Effector memory CD4-positive, alpha-beta T cell (primary cell): ENCODE measurements around the gene DDX27.

Source experiments
- DNase-seq, 3 donors: peaks; one replicate each; pipeline ENCODE4 v3.0.0-alpha.2; 2020
- H3K27ac ChIP-seq: 2 replicates; pipeline ENCODE4 v1.7.0; 2013; ENCODE audit warnings: mild to moderate bottlenecking, low read length, moderate library complexity; ENCODE audit not compliant: insufficient read depth, poor library complexity, severe bottlenecking
- H3K27me3 ChIP-seq: replicated peaks from 2 replicates; pipeline ENCODE4 v1.7.0; 2013; ENCODE audit warnings: mild to moderate bottlenecking, low read length; ENCODE audit not compliant: insufficient read depth, control insufficient read depth, poor library complexity, severe bottlenecking
- H3K36me3 ChIP-seq: 2 replicates; pipeline ENCODE4 v1.7.0; 2013; ENCODE audit warnings: mild to moderate bottlenecking, low read length, moderate library complexity; ENCODE audit not compliant: control insufficient read depth, insufficient read depth
- H3K4me1 ChIP-seq: 2 replicates; pipeline ENCODE4 v1.7.0; 2013; ENCODE audit warnings: low read length, mild to moderate bottlenecking; ENCODE audit not compliant: control insufficient read depth, insufficient read depth, poor library complexity, severe bottlenecking
- H3K4me3 ChIP-seq: 2 replicates; pipeline ENCODE4 v1.7.0; 2013; ENCODE audit warnings: low read length, low read depth, mild to moderate bottlenecking; ENCODE audit not compliant: insufficient read depth, poor library complexity, severe bottlenecking
- H3K9me3 ChIP-seq: 2 replicates; pipeline ENCODE4 v1.7.0; 2013; ENCODE audit warnings: mild to moderate bottlenecking, low read length, moderate library complexity; ENCODE audit not compliant: control insufficient read depth

Gene DDX27

DNA sequence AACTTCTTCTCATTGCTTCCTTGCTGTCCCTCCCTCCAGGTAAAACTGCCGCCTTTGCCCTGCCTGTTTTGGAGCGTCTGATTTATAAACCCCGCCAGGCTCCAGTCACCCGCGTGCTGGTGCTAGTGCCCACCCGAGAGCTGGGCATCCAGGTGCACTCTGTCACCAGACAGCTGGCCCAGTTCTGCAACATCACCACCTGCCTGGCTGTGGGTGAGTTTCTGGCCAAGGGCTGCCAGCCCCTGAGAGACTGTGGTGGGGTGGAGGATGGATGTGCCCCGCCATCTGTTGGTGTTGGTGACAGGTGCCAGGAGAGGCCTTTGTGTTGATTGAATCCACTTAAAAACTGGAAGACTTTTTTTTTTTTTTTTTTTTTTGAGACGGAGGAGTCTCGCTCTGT is 9.5 kb downstream of the DDX27 start:
- H3K9me3 ChIP-seq = no peaks in the 10 kb centered on the region
- peaks cover 74% of the 10 kb centered on the region for H3K36me3 ChIP-seq
- H3K4me3 ChIP-seq = no peak overlapping the region
- no peaks in the 10 kb centered on the region for H3K27me3 ChIP-seq
- H3K4me1 ChIP-seq = no peaks in the 10 kb centered on the region
- DNase-seq = no peak
- no peak overlapping the region for H3K27ac ChIP-seq

GRCh38 chr20:49229381-49229780 is 10.2 kb downstream of the DDX27 start:
- H3K36me3 ChIP-seq = peaks cover 73% of the 10 kb centered on the region
- no peaks in the 10 kb centered on the region for H3K27me3 ChIP-seq
- no peaks in the 10 kb centered on the region for H3K9me3 ChIP-seq
- H3K4me3 ChIP-seq = no peak overlapping the region
- no peak for DNase-seq
- H3K4me1 ChIP-seq = no peaks in the 10 kb centered on the region
- H3K27ac ChIP-seq = no peak overlapping the region

GRCh38 chr20:49230021-49230420 is 10.8 kb downstream of the DDX27 start:
- Histone ChIP-seq H3K4me3 (no peak overlapping the region), H3K27ac (no peak overlapping the region)

GRCh38 chr20:49230561-49231133 is 11.4 kb downstream of the DDX27 start:
- Histone ChIP-seq H3K27me3 (no peaks in the 10 kb centered on the region), H3K27ac (no peak overlapping the region)
- no peak for DNase-seq

More at GRCh38 chr20:49230021-49230420, 10.8 kb downstream of the DDX27 start:
- no peaks in the 10 kb centered on the region for H3K9me3 ChIP-seq
- no peak for DNase-seq
- no peaks in the 10 kb centered on the region for H3K4me1 ChIP-seq
- H3K27me3 ChIP-seq = no peaks in the 10 kb centered on the region
- peaks cover 73% of the 10 kb centered on the region for H3K36me3 ChIP-seq

DNA sequence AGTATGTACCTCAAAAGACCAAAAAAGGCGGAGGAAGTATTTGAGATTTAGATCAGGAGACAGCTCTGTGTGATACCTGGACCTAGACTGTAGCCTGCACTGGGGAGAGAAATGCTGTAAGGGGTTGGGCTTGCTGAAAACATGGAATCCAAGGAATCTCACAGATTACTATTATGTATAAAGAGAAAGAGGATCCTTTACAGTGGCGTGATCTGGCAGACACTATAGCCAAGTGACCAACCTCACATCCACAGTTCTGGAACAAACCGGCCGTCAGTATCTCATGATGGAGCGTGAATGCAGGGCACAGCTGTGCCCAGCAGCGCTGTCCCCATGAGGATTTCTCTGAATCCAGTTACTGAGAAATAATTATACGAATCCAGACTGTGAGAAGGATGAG is 12.3 kb downstream of the DDX27 start:
- Histone ChIP-seq H3K4me1 (no peaks in the 10 kb centered on the region), H3K4me3 (no peak overlapping the region), H3K27me3 (no peaks in the 10 kb centered on the region), H3K36me3 (peaks cover 76% of the 10 kb centered on the region), H3K9me3 (no peaks in the 10 kb centered on the region), H3K27ac (no peak overlapping the region)
- no peak for DNase-seq

More at GRCh38 chr20:49230561-49231133, 11.4 kb downstream of the DDX27 start:
- no peaks in the 10 kb centered on the region for H3K4me1 ChIP-seq
- H3K4me3 ChIP-seq = no peak overlapping the region
- peaks cover 77% of the 10 kb centered on the region for H3K36me3 ChIP-seq
- no peaks in the 10 kb centered on the region for H3K9me3 ChIP-seq

- no peaks in the 10 kb centered on the region for H3K4me1 ChIP-seq
- peaks cover 81% of the 10 kb centered on the region for H3K36me3 ChIP-seq
- H3K4me3 ChIP-seq = no peak overlapping the region
Measured at GRCh38 chr20:49233226-49233625, 14.0 kb downstream of the DDX27 start.

DNA sequence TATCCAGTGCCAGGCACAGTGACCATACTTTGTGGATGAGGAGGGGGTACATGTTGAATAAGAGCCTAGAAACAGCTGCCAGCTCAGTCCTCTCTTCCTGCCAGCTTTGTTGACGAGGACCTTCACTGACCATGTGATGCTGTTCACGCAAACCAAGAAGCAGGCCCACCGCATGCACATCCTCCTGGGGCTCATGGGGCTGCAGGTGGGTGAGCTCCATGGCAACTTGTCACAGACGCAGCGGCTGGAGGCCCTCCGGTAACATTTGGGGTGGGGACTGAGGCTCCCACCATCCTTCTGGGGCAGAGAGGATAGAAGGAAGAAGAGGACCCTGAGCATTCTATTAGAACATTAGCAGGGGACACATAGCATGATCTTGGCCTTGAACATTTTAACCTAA is 15.6 kb downstream of the DDX27 start:
- Histone ChIP-seq H3K27me3 (no peaks in the 10 kb centered on the region), H3K9me3 (no peaks in the 10 kb centered on the region), H3K4me3 (no peak overlapping the region), H3K4me1 (no peaks in the 10 kb centered on the region), H3K27ac (no peak overlapping the region), H3K36me3 (peaks cover 89% of the 10 kb centered on the region)
- no peak for DNase-seq

More at GRCh38 chr20:49233226-49233625, 14.0 kb downstream of the DDX27 start:
- H3K27me3 ChIP-seq = no peaks in the 10 kb centered on the region
- H3K9me3 ChIP-seq = no peaks in the 10 kb centered on the region
- no peak overlapping the region for H3K27ac ChIP-seq
- DNase-seq = no peak

GRCh38 chr20:49236301-49236700 is 17.1 kb downstream of the DDX27 start:
- no peak for DNase-seq
- peaks cover 85% of the 10 kb centered on the region for H3K36me3 ChIP-seq
- H3K27me3 ChIP-seq = no peaks in the 10 kb centered on the region
- no peaks in the 10 kb centered on the region for H3K4me1 ChIP-seq
- H3K4me3 ChIP-seq = no peak overlapping the region
- no peak overlapping the region for H3K27ac ChIP-seq
- no peaks in the 10 kb centered on the region for H3K9me3 ChIP-seq

GRCh38 chr20:49237531-49237930 is 18.3 kb downstream of the DDX27 start:
- Histone ChIP-seq H3K4me3 (no peak overlapping the region), H3K36me3 (peaks cover 88% of the 10 kb centered on the region), H3K4me1 (no peaks in the 10 kb centered on the region), H3K9me3 (no peaks in the 10 kb centered on the region), H3K27ac (no peak overlapping the region), H3K27me3 (no peaks in the 10 kb centered on the region)
- no peak for DNase-seq

GRCh38 chr20:49245921-49246740 is 26.9 kb downstream of the DDX27 start:
- peaks cover 80% of the 10 kb centered on the region for H3K36me3 ChIP-seq
- H3K4me1 ChIP-seq = no peaks in the 10 kb centered on the region
- H3K9me3 ChIP-seq = no peaks in the 10 kb centered on the region
- H3K27ac ChIP-seq = no peak overlapping the region
- H3K27me3 ChIP-seq = no peaks in the 10 kb centered on the region
- DNase-seq = no peak
- no peak overlapping the region for H3K4me3 ChIP-seq
